ENCODE results near the gene FBN3. TPM values are rescaled to one million over a fixed set of nuclear protein-coding genes. Genes with fewer than 3 reads are reported as not detected.
"Not testable (repeated sequence)": the region's sequence is repeated elsewhere in the genome, so short reads cannot be mapped to it uniquely, and the experiment has no call there.

The FBN3 gene
- total RNA-seq, 1 donor from 2014 or later = 15.5 TPM

GRCh38 chr19:8155318-8155717 lies 5.9 kb upstream of the FBN3 start:
- H3K4me3 Mint-ChIP-seq (ENCODE audit: unreplicated experiment) = no peak overlapping the region
- no peaks in the 10 kb centered on the region for H3K36me3 Mint-ChIP-seq (ENCODE audit: low read depth, unreplicated experiment)
- no peaks in the 10 kb centered on the region for H3K9me3 Mint-ChIP-seq (ENCODE audit: unreplicated experiment)
- TF ChIP-seq CTCF (IDR thresholded peaks at IDR 0.05; ENCODE audit: unreplicated experiment) = no peak
- peaks cover 10% of the 10 kb centered on the region for H3K27me3 Mint-ChIP-seq (ENCODE audit: unreplicated experiment)
- H3K27ac Mint-ChIP-seq (ENCODE audit: unreplicated experiment) = no peak overlapping the region
- DNase-seq (ENCODE audit: low spot score) = no peak
- no peaks in the 10 kb centered on the region for H3K4me1 Mint-ChIP-seq (ENCODE audit: unreplicated experiment)

GRCh38 chr19:8154014-8154413 lies 4.6 kb upstream of the FBN3 start:
- H3K36me3 Mint-ChIP-seq (ENCODE audit: low read depth, unreplicated experiment); H3K27me3 Mint-ChIP-seq (ENCODE audit: unreplicated experiment); H3K4me1 Mint-ChIP-seq (ENCODE audit: unreplicated experiment); H3K4me3 Mint-ChIP-seq (ENCODE audit: unreplicated experiment); H3K27ac Mint-ChIP-seq (ENCODE audit: unreplicated experiment); H3K9me3 Mint-ChIP-seq (ENCODE audit: unreplicated experiment); DNase-seq (ENCODE audit: low spot score): not testable (repeated sequence)
- TF ChIP-seq CTCF (IDR thresholded peaks at IDR 0.05; ENCODE audit: unreplicated experiment) = peak; percentile 17

GRCh38 chr19:8151767-8152035 lies 2.3 kb upstream of the FBN3 start:
- Mint-ChIP-seq H3K27me3 (ENCODE audit: unreplicated experiment) (peaks cover 5% of the 10 kb centered on the region), H3K4me3 (ENCODE audit: unreplicated experiment) (no peak overlapping the region), H3K27ac (ENCODE audit: unreplicated experiment) (no peak overlapping the region), H3K4me1 (ENCODE audit: unreplicated experiment) (peaks cover 2% of the 10 kb centered on the region), H3K9me3 (ENCODE audit: unreplicated experiment) (no peaks in the 10 kb centered on the region), H3K36me3 (ENCODE audit: low read depth, unreplicated experiment) (no peaks in the 10 kb centered on the region)
- no peak for DNase-seq (ENCODE audit: low spot score)
- TF ChIP-seq CTCF (IDR thresholded peaks at IDR 0.05; ENCODE audit: unreplicated experiment) = no peak

GRCh38 chr19:8150998-8151766 lies 1.8 kb upstream of the FBN3 start:
- no peak overlapping the region for H3K27ac Mint-ChIP-seq (ENCODE audit: unreplicated experiment)
- DNase-seq (ENCODE audit: low spot score) = no peak
- H3K4me1 Mint-ChIP-seq (ENCODE audit: unreplicated experiment) = peaks cover 2% of the 10 kb centered on the region
- peaks cover 7% of the 10 kb centered on the region for H3K27me3 Mint-ChIP-seq (ENCODE audit: unreplicated experiment)
- no peaks in the 10 kb centered on the region for H3K36me3 Mint-ChIP-seq (ENCODE audit: low read depth, unreplicated experiment)
- H3K4me3 Mint-ChIP-seq (ENCODE audit: unreplicated experiment) = no peak overlapping the region
- no peak for TF ChIP-seq CTCF (IDR thresholded peaks at IDR 0.05; ENCODE audit: unreplicated experiment)
- no peaks in the 10 kb centered on the region for H3K9me3 Mint-ChIP-seq (ENCODE audit: unreplicated experiment)

- no peak for DNase-seq (ENCODE audit: low spot score)
- Mint-ChIP-seq H3K27me3 (ENCODE audit: unreplicated experiment) (peaks cover 7% of the 10 kb centered on the region), H3K27ac (ENCODE audit: unreplicated experiment) (peak overlapping the region; percentile 48), H3K4me3 (ENCODE audit: unreplicated experiment) (peak overlapping the region; percentile 80), H3K4me1 (ENCODE audit: unreplicated experiment) (peaks cover 2% of the 10 kb centered on the region), H3K36me3 (ENCODE audit: low read depth, unreplicated experiment) (no peaks in the 10 kb centered on the region), H3K9me3 (ENCODE audit: unreplicated experiment) (no peaks in the 10 kb centered on the region)
- TF ChIP-seq CTCF (IDR thresholded peaks at IDR 0.05; ENCODE audit: unreplicated experiment) = no peak
Measured at GRCh38 chr19:8150178-8150865, 930 bp upstream of the FBN3 start.

Measured in endothelial cell (in vitro differentiated cells).